SH-SY5Y (cell line): ENCODE results near the gene YWHAH.

Experiments used
- GATA2 ChIP-seq: IDR thresholded peaks from 2 replicates; pipeline ENCODE4 v1.6.1; 2011; ENCODE audit warnings: mild to moderate bottlenecking, low read depth, low read length
- GATA3 ChIP-seq: IDR thresholded peaks from 2 replicates; pipeline ENCODE4 v1.6.1; 2011; ENCODE audit warnings: low read depth, mild to moderate bottlenecking, low read length, moderate library complexity

The YWHAH gene

DNA sequence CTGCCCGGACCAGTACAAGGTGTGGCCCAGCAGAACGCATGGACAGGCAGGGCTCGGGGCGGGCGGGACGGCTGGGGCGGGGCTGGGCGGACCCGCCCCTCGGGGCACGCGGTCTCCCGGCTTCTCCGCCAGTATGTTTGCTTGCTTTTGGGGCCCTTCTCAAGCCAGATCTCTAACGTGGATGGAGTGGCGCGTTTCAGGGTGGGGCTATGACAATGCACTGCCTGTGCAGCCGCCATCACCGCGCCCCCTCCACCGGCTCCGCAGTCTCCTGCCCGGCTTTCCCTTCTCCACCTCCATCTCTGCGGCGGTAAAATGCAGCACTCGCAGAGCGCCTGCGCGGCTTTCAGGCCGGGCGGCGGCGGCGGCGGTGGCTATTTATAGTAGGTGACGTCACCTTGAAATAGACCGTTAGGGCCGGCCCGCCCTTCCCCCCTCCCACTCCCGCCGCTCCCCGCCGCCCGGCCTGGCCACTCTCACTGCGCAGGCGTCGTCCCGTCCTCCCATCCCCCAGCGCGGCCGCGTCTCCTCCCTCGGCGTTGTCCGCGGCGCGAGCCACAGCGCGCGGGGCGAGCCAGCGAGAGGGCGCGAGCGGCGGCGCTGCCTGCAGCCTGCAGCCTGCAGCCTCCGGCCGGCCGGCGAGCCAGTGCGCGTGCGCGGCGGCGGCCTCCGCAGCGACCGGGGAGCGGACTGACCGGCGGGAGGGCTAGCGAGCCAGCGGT, at the start of gene YWHAH:
TSS of gene YWHAH (plus strand) at position 558 of the 722 bp plus-strand sequence. CDS start 199 bp downstream, outside the sequence.
- TF ChIP-seq GATA2 (no peak), GATA3 (no peak)

GRCh38 chr22:31895411-31896123, 48.8 kb upstream of the YWHAH start:
- TF ChIP-seq GATA3 (no peak), GATA2 (no peak)

- TF ChIP-seq GATA3 (no peak), GATA2 (no peak)
Measured at GRCh38 chr22:31896472-31896871, 47.9 kb upstream of the YWHAH start.

GRCh38 chr22:31897842-31898805, 46.2 kb upstream of the YWHAH start:
- TF ChIP-seq GATA3 (no peak), GATA2 (no peak)

DNA sequence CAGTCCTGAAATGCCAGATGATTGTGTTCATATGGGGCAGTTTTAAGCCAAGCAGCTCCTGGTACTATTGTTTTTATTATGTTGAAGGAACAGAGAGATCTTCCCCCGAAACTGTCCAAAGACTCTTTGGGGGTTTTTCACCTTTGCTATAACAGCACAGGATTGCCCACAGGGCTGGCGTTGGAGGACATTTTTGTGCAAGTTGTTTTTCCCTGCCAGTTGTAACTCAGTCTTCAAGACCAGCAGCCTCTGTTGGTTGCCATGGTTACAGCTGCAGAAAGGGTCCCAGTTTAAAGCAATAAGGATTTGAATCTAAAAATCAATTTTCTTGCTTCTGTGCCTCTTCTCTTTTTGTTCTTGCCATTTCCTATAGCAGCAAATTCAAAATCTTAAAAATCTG, 45.4 kb upstream of the YWHAH start:
- TF ChIP-seq GATA2 (no peak), GATA3 (no peak)

DNA sequence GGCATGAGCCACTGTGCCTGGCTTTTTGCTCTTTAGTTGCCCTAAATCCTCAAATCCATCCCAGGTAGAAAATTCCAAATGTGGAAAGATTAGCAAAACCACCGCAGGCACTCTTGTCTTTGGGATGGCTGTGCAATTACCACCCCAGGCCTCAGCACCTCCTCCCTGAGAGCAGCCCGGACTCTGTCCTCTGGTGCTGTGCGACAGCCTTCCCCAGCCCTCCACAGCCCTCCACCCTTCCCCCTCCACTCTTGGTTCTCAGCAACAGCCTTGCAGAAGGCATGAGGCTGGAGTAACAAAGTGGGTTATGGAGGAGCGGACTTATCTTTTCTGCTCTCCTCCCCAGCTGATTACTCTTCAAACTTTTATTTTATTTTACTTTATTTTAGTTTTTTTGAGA, 44.7 kb upstream of the YWHAH start:
- TF ChIP-seq GATA2, result no peak
- TF ChIP-seq GATA3, result no peak

DNA sequence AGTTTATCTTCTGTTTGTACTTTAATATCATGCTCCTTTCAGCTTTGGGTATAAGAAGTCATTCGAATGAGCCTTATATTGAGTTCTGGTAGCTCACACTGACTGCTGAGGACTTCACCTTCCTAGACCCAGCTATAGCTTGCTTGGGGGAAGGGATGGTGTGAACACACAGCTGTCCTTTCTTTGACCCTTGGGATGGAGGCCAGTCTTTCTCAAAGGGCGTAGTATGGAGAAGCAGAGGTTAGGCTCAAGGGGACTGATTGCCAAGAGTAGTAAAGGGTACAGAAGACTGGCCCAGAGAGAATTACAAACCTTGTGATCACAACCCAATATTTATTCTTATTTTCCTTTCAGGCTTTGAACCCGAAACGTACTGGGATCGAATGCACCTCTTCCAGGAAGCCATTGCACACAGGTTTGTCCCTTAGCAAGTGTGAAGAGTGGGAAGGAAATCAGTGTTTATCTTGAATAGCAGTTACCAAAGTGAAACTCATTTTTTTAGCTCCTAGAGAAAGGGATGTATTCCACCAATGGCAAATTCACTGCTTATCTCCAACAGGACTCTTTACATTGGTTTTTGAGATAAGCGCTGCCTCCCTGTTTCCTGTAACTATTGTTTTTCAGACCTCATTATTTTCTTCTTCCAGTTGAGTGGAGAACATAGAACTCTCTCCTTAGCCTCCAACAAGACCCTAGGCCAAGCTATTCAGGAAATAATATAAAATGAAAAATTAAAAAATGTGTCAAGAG, 42.8 kb upstream of the YWHAH start:
- TF ChIP-seq GATA2 (no peak), GATA3 (no peak)

DNA sequence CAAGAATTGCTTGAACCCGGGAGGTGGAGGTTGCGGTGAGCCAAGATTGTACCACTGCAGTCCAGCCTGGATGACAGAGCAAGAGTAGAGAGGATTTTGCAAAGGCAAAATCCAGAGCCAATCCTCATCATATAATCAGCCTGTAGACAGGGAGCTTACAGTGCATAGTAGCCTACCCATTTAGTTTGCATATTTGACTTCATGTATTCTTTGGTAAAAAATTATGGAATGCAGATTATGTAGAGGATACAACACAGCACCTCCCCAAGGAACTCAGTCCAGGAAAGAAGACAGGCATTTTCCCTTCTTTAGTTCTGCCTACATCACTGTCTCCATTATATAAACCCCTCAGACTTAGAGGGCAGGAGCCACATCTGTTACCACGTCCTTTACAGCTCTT, 39.7 kb upstream of the YWHAH start:
- TF ChIP-seq GATA2, result no peak
- no peak for TF ChIP-seq GATA3

DNA sequence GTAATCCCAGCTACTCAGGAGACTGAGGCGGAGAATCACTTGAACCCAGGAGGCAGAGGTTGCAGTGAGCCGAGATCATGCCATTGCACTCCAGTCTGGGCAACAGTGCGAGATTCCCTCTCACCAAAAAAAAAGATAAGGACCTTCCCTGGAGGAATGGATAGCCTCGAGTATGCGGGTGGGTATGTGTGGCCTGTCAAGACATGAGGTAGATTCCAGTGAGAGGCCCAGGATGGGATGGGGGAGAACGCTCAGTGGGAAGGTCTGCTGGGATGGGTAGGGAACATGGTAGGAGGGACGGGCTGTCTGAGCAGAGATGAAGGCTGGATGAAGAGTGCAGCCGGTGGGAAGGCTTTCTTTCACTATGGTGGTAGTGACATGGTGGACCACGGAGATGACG, 39.0 kb upstream of the YWHAH start:
- TF ChIP-seq GATA3, result no peak
- TF ChIP-seq GATA2, result no peak

- TF ChIP-seq GATA3 (no peak), GATA2 (no peak)
Measured at GRCh38 chr22:31906086-31906485, 38.2 kb upstream of the YWHAH start.

DNA sequence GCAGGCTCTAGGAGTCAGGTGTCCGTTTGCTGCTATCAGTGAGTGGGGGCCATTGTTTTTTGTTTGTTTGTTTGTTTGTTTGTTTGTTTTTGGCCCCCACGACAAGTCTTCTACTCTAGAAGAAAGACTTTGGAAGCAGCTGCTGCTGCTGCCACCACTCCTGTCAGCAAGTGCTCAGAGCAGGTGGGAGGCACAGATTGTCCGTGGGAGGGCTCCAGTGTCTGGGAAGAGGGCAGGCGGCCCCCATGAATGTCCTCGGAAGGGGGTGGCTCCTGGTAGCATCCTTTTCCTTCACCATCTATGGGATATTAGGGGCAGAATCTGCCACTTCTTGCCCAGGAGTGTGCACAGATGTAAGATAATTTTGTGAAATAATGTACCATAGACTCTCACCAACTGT, 37.8 kb upstream of the YWHAH start:
- TF ChIP-seq GATA3 (no peak), GATA2 (no peak)

DNA sequence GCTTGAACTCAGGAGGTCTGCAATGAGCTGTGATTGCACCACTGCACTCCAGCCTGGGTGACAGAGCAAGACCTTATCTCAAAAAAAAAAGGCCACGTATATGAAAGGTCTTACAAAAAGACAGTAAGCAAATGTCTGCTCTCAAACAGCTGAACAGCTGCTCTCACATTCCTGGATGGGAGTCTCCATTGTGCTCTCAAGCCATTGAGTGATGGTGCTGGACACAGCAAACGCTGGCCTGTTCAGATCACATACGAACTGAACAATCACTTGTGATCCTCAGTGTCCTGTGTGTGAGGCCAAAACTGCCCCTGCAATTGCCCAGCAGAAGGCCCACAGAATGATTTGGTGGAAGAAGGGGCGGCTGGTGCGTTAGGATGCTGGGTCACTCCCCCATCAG, 34.4 kb upstream of the YWHAH start:
- no peak for TF ChIP-seq GATA2
- no peak for TF ChIP-seq GATA3

- TF ChIP-seq GATA2 (no peak), GATA3 (no peak)
Measured at GRCh38 chr22:31911565-31912406, 32.5 kb upstream of the YWHAH start.
